HEK293T (cell line): ENCODE measurements around the gene SPRTN.

Experiments used
- BHLHE40 ChIP-seq: fragments of 450-650 bp; IDR thresholded peaks from 2 replicates; pipeline ENCODE4 v1.6.1; 2016; ENCODE audit warnings: mild to moderate bottlenecking, moderate library complexity, borderline replicate concordance
- CTBP1 ChIP-seq: fragments of 450-650 bp; IDR thresholded peaks from 2 replicates; pipeline ENCODE4 v1.6.1; 2016; ENCODE audit warnings: borderline replicate concordance
- ELF4 ChIP-seq: fragments of 450-650 bp; IDR thresholded peaks from 2 replicates; pipeline ENCODE4 v1.6.1; 2017; ENCODE audit warnings: antibody characterized with exemption
- FOXA1 ChIP-seq: fragments of 450-650 bp; IDR thresholded peaks from 2 replicates; pipeline ENCODE4 v1.6.1; 2016; ENCODE audit warnings: mild to moderate bottlenecking
- FOXK2 ChIP-seq: fragments of 450-650 bp; IDR thresholded peaks from 2 replicates; pipeline ENCODE4 v1.6.1; 2016; ENCODE audit warnings: mild to moderate bottlenecking
- HDGF ChIP-seq: fragments of 450-650 bp; IDR thresholded peaks from 2 replicates; pipeline ENCODE4 v1.6.1; 2017; ENCODE audit warnings: antibody characterized with exemption, borderline replicate concordance
- L3MBTL2 ChIP-seq: fragments of 450-650 bp; conservative IDR thresholded peaks from 2 replicates; pipeline ENCODE4 v1.6.1; 2016; ENCODE audit warnings: mild to moderate bottlenecking
- LEF1 ChIP-seq: fragments of 450-650 bp; IDR thresholded peaks from 2 replicates; pipeline ENCODE4 v1.6.1; 2017; ENCODE audit warnings: mild to moderate bottlenecking, borderline replicate concordance
- NFRKB ChIP-seq: fragments of 450-650 bp; IDR thresholded peaks from 2 replicates; pipeline ENCODE4 v1.6.1; 2016; ENCODE audit warnings: mild to moderate bottlenecking, moderate library complexity
- PKNOX1 ChIP-seq: fragments of 450-650 bp; IDR thresholded peaks from 2 replicates; pipeline ENCODE4 v1.6.1; 2016
- SP1 ChIP-seq: fragments of 450-650 bp; IDR thresholded peaks from 2 replicates; pipeline ENCODE4 v1.6.1; 2017
- SUZ12 ChIP-seq: fragments of 450-650 bp; IDR thresholded peaks from 2 replicates; pipeline ENCODE4 v1.6.1; 2016; ENCODE audit warnings: mild to moderate bottlenecking
- TARDBP ChIP-seq: fragments of 450-650 bp; IDR thresholded peaks from 2 replicates; pipeline ENCODE4 v1.6.1; 2016
- ZNF384 ChIP-seq: fragments of 450-650 bp; IDR thresholded peaks from 2 replicates; pipeline ENCODE4 v1.6.1; 2016

DNA sequence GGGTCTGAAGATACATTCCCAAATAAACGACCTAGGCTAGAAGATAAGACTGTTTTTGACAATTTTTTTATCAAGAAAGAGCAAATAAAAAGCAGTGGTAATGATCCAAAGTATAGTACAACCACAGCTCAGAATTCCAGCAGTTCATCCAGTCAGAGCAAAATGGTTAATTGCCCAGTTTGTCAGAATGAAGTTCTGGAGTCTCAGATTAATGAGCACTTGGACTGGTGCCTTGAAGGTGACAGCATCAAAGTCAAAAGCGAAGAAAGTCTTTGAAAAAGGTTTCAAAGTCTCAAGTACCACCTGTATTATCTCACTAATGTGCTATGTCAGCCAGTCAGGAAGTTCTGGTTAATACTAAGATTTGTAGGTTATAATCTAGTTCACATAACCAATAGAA, 15.0 kb downstream of the SPRTN start:
- TF ChIP-seq L3MBTL2 (no peak), SP1 (no peak), BHLHE40 (no peak), FOXK2 (no peak), FOXA1 (no peak), TARDBP (no peak), CTBP1 (no peak), SUZ12 (no peak), HDGF (no peak), ZNF384 (no peak), NFRKB (no peak), ELF4 (no peak), PKNOX1 (no peak), LEF1 (no peak)
